NCI-H2107 treated with DMSO at 0.1 percent for 48 hours (cell line): Measurements from ENCODE around the gene POU6F2.

ENCODE experiments used
- DNase-seq: peaks from one replicate; lab custom pipeline; 2025; ENCODE audit not compliant: unreplicated experiment; lab: John Stamatoyannopoulos, UW

Gene POU6F2

GRCh38 chr7:39429421-39429820 is 451.7 kb downstream of the POU6F2 start:
- DNase-seq, result no peak

GRCh38 chr7:39430441-39430840 is 452.7 kb downstream of the POU6F2 start:
- DNase-seq, result no peak

GRCh38 chr7:39430909-39431641 is 453.4 kb downstream of the POU6F2 start:
- DNase-seq, result no peak

- no peak for DNase-seq
Measured at GRCh38 chr7:39432368-39432767, 454.7 kb downstream of the POU6F2 start.

- no peak for DNase-seq
Measured at GRCh38 chr7:39432807-39433416, 455.2 kb downstream of the POU6F2 start.

- no peak for DNase-seq
Measured at GRCh38 chr7:39433550-39433949, 455.8 kb downstream of the POU6F2 start.

- DNase-seq, result no peak
Measured at GRCh38 chr7:39434012-39434411, 456.3 kb downstream of the POU6F2 start.

- DNase-seq, result no peak
Measured at GRCh38 chr7:39446546-39446945, 468.8 kb downstream of the POU6F2 start.

GRCh38 chr7:39451901-39452300 is 474.2 kb downstream of the POU6F2 start:
- DNase-seq, result no peak

- DNase-seq, result peak; percentile 29
Measured at GRCh38 chr7:39453743-39454355, 476.1 kb downstream of the POU6F2 start.

GRCh38 chr7:39458061-39458745 is 480.5 kb downstream of the POU6F2 start:
- DNase-seq, result no peak

- no peak for DNase-seq
Measured at GRCh38 chr7:39459636-39460035, 481.9 kb downstream of the POU6F2 start.

GRCh38 chr7:39460486-39460885 is 482.8 kb downstream of the POU6F2 start:
- DNase-seq, result no peak

- DNase-seq, result no peak
Measured at GRCh38 chr7:39461263-39461820, 483.6 kb downstream of the POU6F2 start.

- no peak for DNase-seq
Measured at GRCh38 chr7:39463252-39463651, 485.5 kb downstream of the POU6F2 start.

- DNase-seq, result no peak
Measured at GRCh38 chr7:39464350-39465054, 486.8 kb downstream of the POU6F2 start.

- peak; percentile 53 for DNase-seq
Measured at GRCh38 chr7:39465055-39465929, 487.6 kb downstream of the POU6F2 start.

- DNase-seq, result no peak
Measured at GRCh38 chr7:39468261-39468660, 490.6 kb downstream of the POU6F2 start.

- no peak for DNase-seq
Measured at GRCh38 chr7:39468808-39469374, 491.2 kb downstream of the POU6F2 start.

GRCh38 chr7:39480901-39481300 is 503.2 kb downstream of the POU6F2 start:
- DNase-seq, result no peak
